HEK293T (cell line): ENCODE results near the gene TMEM143.

ENCODE experiments used
- CTCF ChIA-PET: fragments of 350-600 bp; formaldehyde crosslinking; extraction: SDS; loops from one replicate; lab custom pipeline; 2021; ENCODE audit warnings: antibody characterized with exemption, inconsistent platforms; lab: Yijun Ruan, JAX
- POLR2A ChIA-PET: fragments of 350-600 bp; formaldehyde crosslinking; extraction: SDS; loops from one replicate; lab custom pipeline; 2020; ENCODE audit warnings: antibody characterized with exemption, inconsistent platforms; lab: Yijun Ruan, JAX
- DNase-seq: peaks from one replicate; pipeline ENCODE4 v3.0.0; 2012; ENCODE audit warnings: mixed read lengths; ENCODE audit errors: extremely low spot score
- ARNT ChIP-seq: fragments of 450-650 bp; IDR thresholded peaks from 2 replicates; pipeline ENCODE4 v1.6.1; 2017; ENCODE audit warnings: mild to moderate bottlenecking
- BHLHE40 ChIP-seq: fragments of 450-650 bp; IDR thresholded peaks from 2 replicates; pipeline ENCODE4 v1.6.1; 2016; ENCODE audit warnings: mild to moderate bottlenecking, moderate library complexity, borderline replicate concordance
- CTBP1 ChIP-seq: fragments of 450-650 bp; IDR thresholded peaks from 2 replicates; pipeline ENCODE4 v1.6.1; 2016; ENCODE audit warnings: borderline replicate concordance
- ELF4 ChIP-seq: fragments of 450-650 bp; IDR thresholded peaks from 2 replicates; pipeline ENCODE4 v1.6.1; 2017; ENCODE audit warnings: antibody characterized with exemption
- FOXA1 ChIP-seq: fragments of 450-650 bp; IDR thresholded peaks from 2 replicates; pipeline ENCODE4 v1.6.1; 2016; ENCODE audit warnings: mild to moderate bottlenecking
- FOXK2 ChIP-seq: fragments of 450-650 bp; IDR thresholded peaks from 2 replicates; pipeline ENCODE4 v1.6.1; 2016; ENCODE audit warnings: mild to moderate bottlenecking
- FOXM1 ChIP-seq: fragments of 450-650 bp; IDR thresholded peaks from 2 replicates; pipeline ENCODE4 v1.6.1; 2017; ENCODE audit warnings: mild to moderate bottlenecking, borderline replicate concordance
- HDGF ChIP-seq: fragments of 450-650 bp; IDR thresholded peaks from 2 replicates; pipeline ENCODE4 v1.6.1; 2017; ENCODE audit warnings: antibody characterized with exemption, borderline replicate concordance
- L3MBTL2 ChIP-seq: fragments of 450-650 bp; conservative IDR thresholded peaks from 2 replicates; pipeline ENCODE4 v1.6.1; 2016; ENCODE audit warnings: mild to moderate bottlenecking
- LEF1 ChIP-seq: fragments of 450-650 bp; IDR thresholded peaks from 2 replicates; pipeline ENCODE4 v1.6.1; 2017; ENCODE audit warnings: mild to moderate bottlenecking, borderline replicate concordance
- NFRKB ChIP-seq: fragments of 450-650 bp; IDR thresholded peaks from 2 replicates; pipeline ENCODE4 v1.6.1; 2016; ENCODE audit warnings: mild to moderate bottlenecking, moderate library complexity
- SP1 ChIP-seq: fragments of 450-650 bp; IDR thresholded peaks from 2 replicates; pipeline ENCODE4 v1.6.1; 2017
- SUZ12 ChIP-seq: fragments of 450-650 bp; IDR thresholded peaks from 2 replicates; pipeline ENCODE4 v1.6.1; 2016; ENCODE audit warnings: mild to moderate bottlenecking
- TARDBP ChIP-seq: fragments of 450-650 bp; IDR thresholded peaks from 2 replicates; pipeline ENCODE4 v1.6.1; 2016
- ZNF384 ChIP-seq: fragments of 450-650 bp; IDR thresholded peaks from 2 replicates; pipeline ENCODE4 v1.6.1; 2016
- TF ChIP-seq, protein P1 (sequence below): fragments of 450-650 bp; IDR thresholded peaks from 2 replicates; pipeline ENCODE4 v1.6.1; 2016

Gene TMEM143

DNA sequence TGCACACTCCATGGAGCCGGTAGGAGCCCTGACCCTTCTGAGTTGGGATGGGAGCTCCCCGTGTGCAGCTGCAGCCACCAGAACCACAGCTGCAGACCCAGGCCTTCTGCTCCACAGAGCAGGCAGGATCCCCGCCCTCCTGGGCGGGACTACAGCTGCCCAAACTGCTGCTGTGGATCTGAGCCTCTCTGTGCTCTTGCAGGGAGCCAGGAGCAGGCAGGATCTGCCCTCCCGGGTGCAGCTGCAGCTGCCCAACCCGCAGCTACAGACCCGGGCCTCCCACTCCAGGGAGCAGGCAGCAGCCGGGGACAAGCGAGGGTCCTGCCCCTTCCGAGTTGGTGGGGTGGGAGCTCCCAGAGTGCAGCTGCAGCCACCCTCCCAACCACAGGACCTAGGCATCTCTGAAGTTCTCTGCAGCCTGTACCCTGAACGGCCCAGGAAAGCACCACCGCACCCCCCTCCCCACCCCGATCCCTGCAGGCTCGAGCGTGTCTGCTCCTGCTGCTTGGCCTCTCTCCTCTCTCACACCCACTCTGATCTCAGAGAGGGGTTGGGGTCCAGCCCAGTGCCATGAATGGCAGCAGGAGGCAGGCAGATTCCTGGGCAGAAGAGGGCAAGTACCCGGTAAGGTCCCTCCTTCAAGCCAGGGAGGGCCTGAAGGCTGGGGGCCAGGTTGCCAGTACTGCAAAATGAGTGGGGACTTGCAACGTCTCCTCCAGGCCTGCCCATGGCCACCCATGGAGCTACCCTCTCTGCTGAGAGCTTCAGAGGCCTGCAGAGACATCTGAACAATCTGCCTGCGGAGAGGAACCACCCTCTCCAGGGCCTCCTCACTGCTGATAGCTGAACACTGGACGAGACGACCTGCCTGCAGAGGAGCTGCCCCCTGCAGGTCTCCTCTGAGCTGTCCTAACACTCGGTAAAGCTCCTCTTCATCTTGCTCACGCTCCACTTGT, 54.8 kb downstream of the TMEM143 start:
- no peak for DNase-seq
- ChIA-PET CTCF (interaction anchor here (0.6 to 1.6 kb wide), 8 partner anchors 11 to 45 kb away, joined by 3 to 7 read pairs (median 4); a partner anchor contains a TSS), POLR2A (interaction anchor here (1.1 to 1.6 kb wide), 3 partner anchors 25 to 38 kb away, joined by 4 to 5 read pairs (median 4); no protein-coding TSS in a partner anchor)
- TF ChIP-seq ZNF384: no peak
- TF ChIP-seq TARDBP: no peak
- TF ChIP-seq FOXM1: no peak
- no peak for TF ChIP-seq LEF1
- no peak for TF ChIP-seq SUZ12
- no peak for TF ChIP-seq FOXK2
- TF ChIP-seq SP1: no peak
- no peak for TF ChIP-seq FOXA1
- TF ChIP-seq, protein P1, sequence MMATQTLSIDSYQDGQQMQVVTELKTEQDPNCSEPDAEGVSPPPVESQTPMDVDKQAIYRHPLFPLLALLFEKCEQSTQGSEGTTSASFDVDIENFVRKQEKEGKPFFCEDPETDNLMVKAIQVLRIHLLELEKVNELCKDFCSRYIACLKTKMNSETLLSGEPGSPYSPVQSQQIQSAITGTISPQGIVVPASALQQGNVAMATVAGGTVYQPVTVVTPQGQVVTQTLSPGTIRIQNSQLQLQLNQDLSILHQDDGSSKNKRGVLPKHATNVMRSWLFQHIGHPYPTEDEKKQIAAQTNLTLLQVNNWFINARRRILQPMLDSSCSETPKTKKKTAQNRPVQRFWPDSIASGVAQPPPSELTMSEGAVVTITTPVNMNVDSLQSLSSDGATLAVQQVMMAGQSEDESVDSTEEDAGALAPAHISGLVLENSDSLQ: no peak
- TF ChIP-seq ARNT: no peak
- TF ChIP-seq ELF4: no peak
- TF ChIP-seq L3MBTL2: no peak
- no peak for TF ChIP-seq NFRKB
- TF ChIP-seq HDGF: no peak
- TF ChIP-seq BHLHE40: no peak
- TF ChIP-seq CTBP1: no peak

DNA sequence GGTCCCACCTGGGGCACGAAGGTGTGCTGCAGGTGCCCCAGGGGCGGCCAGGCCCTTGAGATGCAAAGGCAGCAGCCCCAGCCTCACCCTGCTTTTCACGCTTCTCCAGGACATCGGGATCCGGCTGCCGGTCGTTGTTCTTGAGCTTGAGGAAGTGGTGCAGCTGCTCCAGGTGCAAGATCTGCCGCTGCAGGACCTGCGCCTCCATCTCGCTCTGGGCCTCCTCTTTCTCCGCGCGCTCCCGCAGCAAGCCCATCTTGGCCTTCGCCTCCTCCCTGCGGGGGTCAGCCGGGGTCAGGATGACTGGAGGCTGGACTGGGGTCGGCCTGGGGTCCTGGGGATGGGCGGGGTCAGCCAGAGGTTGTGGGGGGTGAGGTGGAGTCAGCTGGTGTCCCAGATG, 59.9 kb downstream of the TMEM143 start:
- POLR2A ChIA-PET: no interaction called here
- CTCF ChIA-PET: no interaction called here
- DNase-seq: no peak
- TF ChIP-seq ZNF384 (no peak), FOXK2 (no peak), FOXM1 (no peak), ELF4 (no peak), BHLHE40 (no peak), ARNT (no peak), CTBP1 (no peak), SUZ12 (no peak), LEF1 (no peak), SP1 (no peak), L3MBTL2 (no peak), HDGF (no peak), FOXA1 (no peak), NFRKB (no peak), TARDBP (no peak)
- TF ChIP-seq, protein P1: no peak

DNA sequence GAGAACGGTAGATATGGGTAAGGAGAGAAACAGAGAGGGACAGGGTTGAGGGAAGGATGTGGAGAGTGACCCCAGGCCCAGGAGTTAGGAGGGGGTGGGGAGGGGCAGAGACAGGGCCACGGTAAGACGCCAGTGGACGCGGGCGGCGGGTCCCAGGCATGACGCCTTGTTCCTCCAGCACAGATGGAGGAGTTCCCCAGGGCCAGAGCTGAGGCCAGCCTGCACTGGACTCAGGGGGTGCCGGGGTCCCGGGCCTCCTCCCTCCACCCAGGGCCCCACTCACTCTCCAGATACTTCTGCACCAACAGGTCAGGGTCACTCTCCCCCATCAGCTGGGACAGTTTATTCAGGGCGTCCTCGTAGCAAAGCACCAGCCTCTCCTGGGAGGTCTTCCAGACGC, 60.4 kb downstream of the TMEM143 start:
- TF ChIP-seq, protein P1: no peak
- no peak for TF ChIP-seq HDGF
- no peak for TF ChIP-seq L3MBTL2
- TF ChIP-seq FOXM1: no peak
- TF ChIP-seq SUZ12: no peak
- TF ChIP-seq ZNF384: no peak
- no peak for TF ChIP-seq ARNT
- ChIA-PET POLR2A (no interaction called here), CTCF (no interaction called here)
- DNase-seq: no peak

DNA sequence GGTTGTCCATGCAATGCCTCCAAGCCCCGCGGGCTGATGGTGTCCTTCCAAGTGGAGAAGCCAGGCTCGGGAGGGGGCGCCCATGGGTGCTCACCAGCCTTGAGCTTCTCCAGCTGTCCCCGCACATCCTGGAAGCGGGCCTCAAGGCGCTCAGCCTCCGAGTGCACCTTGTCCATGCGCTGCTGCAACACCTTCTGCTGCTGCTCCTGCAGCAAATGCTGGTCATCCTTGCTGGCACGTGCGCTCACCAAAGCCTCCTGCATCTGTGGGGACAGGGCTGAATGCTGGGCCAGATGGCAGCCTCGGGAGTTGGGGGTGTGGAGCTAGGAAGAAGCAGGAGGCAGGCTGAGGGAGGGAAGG, 61.2 kb downstream of the TMEM143 start:
- no peak for DNase-seq
- ChIA-PET CTCF (interaction anchor here (0.5 kb wide), 1 partner anchor 336 kb away, joined by 6 read pairs; no protein-coding TSS in a partner anchor), POLR2A (no interaction called here)
- TF ChIP-seq SUZ12 (no peak), TARDBP (no peak), FOXM1 (no peak), ZNF384 (no peak), HDGF (no peak), FOXK2 (no peak), L3MBTL2 (no peak), BHLHE40 (no peak), CTBP1 (no peak), NFRKB (no peak)

DNA sequence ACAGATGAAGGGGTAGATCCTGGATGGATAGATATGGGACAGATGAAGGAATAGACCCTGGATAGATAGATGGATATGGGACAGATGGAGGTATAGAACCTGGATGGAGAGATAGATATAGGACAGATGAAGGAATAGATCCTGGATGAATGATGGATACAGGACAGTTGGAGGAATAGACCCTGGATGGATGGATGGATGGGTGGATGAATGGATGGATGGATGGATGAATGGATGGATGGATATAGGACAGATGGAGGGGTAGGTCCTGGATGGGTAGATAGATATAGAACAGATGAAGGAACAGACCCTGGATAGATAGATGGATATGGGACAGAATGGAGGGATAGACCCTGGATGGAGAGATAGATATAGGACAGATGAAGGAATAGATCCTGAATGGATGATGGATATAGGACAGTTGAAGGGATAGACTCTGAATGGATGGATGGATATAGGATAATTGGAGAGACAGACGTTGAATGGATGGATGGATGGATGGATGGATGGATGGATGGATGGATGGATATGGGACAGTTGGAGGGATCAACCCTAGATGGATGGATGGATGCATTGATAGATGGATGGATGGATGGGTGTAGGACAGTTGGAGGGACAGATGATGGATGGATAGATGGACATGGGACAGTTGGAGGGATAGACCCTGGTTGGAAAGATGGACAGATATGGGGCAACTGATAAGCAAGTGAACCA, 61.7 kb downstream of the TMEM143 start:
- TF ChIP-seq NFRKB (no peak), CTBP1 (no peak), TARDBP (no peak), ZNF384 (no peak), FOXA1 (no peak), SP1 (no peak), FOXM1 (no peak), ARNT (no peak), L3MBTL2 (no peak), LEF1 (no peak)
- TF ChIP-seq, protein P1: no peak
- ChIA-PET CTCF (interaction anchor here (0.5 kb wide), 1 partner anchor 336 kb away, joined by 6 read pairs; no protein-coding TSS in a partner anchor), POLR2A (no interaction called here)
- no peak for DNase-seq
